Activated naive CD8-positive, alpha-beta T cell treated with anti-CD3 and anti-CD28 coated beads, Interleukin-2, amount 50 U/mL, for 24 hours (primary cell): ENCODE measurements around the gene STAT1.
A peak's percentile ranks its signal among the peaks of the same experiment; 100 is the strongest.

Experiments
- ATAC-seq: fragments of 150-1000 bp; cut with Tn5 transposase; one replicate; pipeline ENCODE4 v1.10.0; 2021
- DNase-seq: peaks from one replicate; pipeline ENCODE4 v3.0.0; 2021
- H3K27ac Mint-ChIP-seq: one replicate; pipeline ENCODE4 v1.8.0; 2021; ENCODE audit warnings: mild to moderate bottlenecking, mixed read lengths
- H3K27me3 Mint-ChIP-seq: one replicate; pipeline ENCODE4 v1.8.0; 2021; ENCODE audit warnings: mixed read lengths
- H3K36me3 Mint-ChIP-seq: one replicate; pipeline ENCODE4 v1.8.0; 2021; ENCODE audit warnings: low read depth, mixed read lengths
- H3K4me1 Mint-ChIP-seq: one replicate; pipeline ENCODE4 v1.8.0; 2021; ENCODE audit warnings: mixed read lengths
- H3K4me3 Mint-ChIP-seq: one replicate; pipeline ENCODE4 v1.8.0; 2021; ENCODE audit warnings: mild to moderate bottlenecking, moderate library complexity, mixed read lengths
- H3K9me3 Mint-ChIP-seq: one replicate; pipeline ENCODE4 v1.8.0; 2021; ENCODE audit warnings: mixed read lengths

STAT1 gene

GRCh38 chr2:191020221-191020741 lies 6.3 kb upstream of the STAT1 start:
- Mint-ChIP-seq H3K9me3 (peaks cover 11% of the 10 kb centered on the region), H3K4me1 (peaks cover 41% of the 10 kb centered on the region), H3K27ac (no peak overlapping the region), H3K27me3 (peaks cover 2% of the 10 kb centered on the region), H3K4me3 (no peak overlapping the region), H3K36me3 (peaks cover 6% of the 10 kb centered on the region)
- ATAC-seq (peak; percentile 66), DNase-seq (peak; percentile 94)

- DNase-seq (no peak), ATAC-seq (no peak)
- Mint-ChIP-seq H3K36me3 (peaks cover 4% of the 10 kb centered on the region), H3K9me3 (peaks cover 8% of the 10 kb centered on the region), H3K27me3 (peaks cover 2% of the 10 kb centered on the region), H3K27ac (peak overlapping the region; percentile 55), H3K4me1 (peaks cover 32% of the 10 kb centered on the region), H3K4me3 (no peak overlapping the region)
Observed at GRCh38 chr2:191019376-191019775, 5.4 kb upstream of the STAT1 start.

- DNase-seq (peak; percentile 41), ATAC-seq (no peak)
- Mint-ChIP-seq H3K36me3 (peaks cover 4% of the 10 kb centered on the region), H3K27ac (peak overlapping the region; percentile 55), H3K27me3 (peaks cover 2% of the 10 kb centered on the region), H3K4me1 (peaks cover 29% of the 10 kb centered on the region), H3K9me3 (peaks cover 8% of the 10 kb centered on the region), H3K4me3 (peak overlapping the region; percentile 1)
Observed at GRCh38 chr2:191018643-191019119, 4.7 kb upstream of the STAT1 start.

- DNase-seq (no peak), ATAC-seq (no peak)
- Mint-ChIP-seq H3K27me3 (peaks cover 2% of the 10 kb centered on the region), H3K4me3 (no peak overlapping the region), H3K4me1 (peaks cover 29% of the 10 kb centered on the region), H3K9me3 (peaks cover 8% of the 10 kb centered on the region), H3K36me3 (peaks cover 4% of the 10 kb centered on the region), H3K27ac (no peak overlapping the region)
Observed at GRCh38 chr2:191018048-191018447, 4.1 kb upstream of the STAT1 start.

- peaks cover 13% of the 10 kb centered on the region for H3K36me3 Mint-ChIP-seq
- H3K27me3 Mint-ChIP-seq = peaks cover 2% of the 10 kb centered on the region
- no peak overlapping the region for H3K27ac Mint-ChIP-seq
- DNase-seq (no peak), ATAC-seq (no peak)
- H3K9me3 Mint-ChIP-seq = peaks cover 8% of the 10 kb centered on the region
- H3K4me3 Mint-ChIP-seq = no peak overlapping the region
- peaks cover 42% of the 10 kb centered on the region for H3K4me1 Mint-ChIP-seq
Observed at GRCh38 chr2:191015831-191016230, 1.9 kb upstream of the STAT1 start.

- H3K4me1 Mint-ChIP-seq = peaks cover 45% of the 10 kb centered on the region
- ATAC-seq (no peak), DNase-seq (no peak)
- H3K27me3 Mint-ChIP-seq = peaks cover 2% of the 10 kb centered on the region
- no peak overlapping the region for H3K27ac Mint-ChIP-seq
- H3K9me3 Mint-ChIP-seq = peaks cover 8% of the 10 kb centered on the region
- H3K36me3 Mint-ChIP-seq = peaks cover 15% of the 10 kb centered on the region
- H3K4me3 Mint-ChIP-seq = no peak overlapping the region
Observed at GRCh38 chr2:191015239-191015638, 1.3 kb upstream of the STAT1 start.

- Mint-ChIP-seq H3K27me3 (no peaks in the 10 kb centered on the region), H3K4me3 (no peak overlapping the region), H3K36me3 (peaks cover 21% of the 10 kb centered on the region), H3K9me3 (peaks cover 8% of the 10 kb centered on the region), H3K27ac (no peak overlapping the region), H3K4me1 (peaks cover 46% of the 10 kb centered on the region)
- peak; percentile 6 for ATAC-seq
- no peak for DNase-seq
Observed at GRCh38 chr2:191014653-191015020, 666 bp upstream of the STAT1 start.

- DNase-seq (no peak), ATAC-seq (no peak)
- no peak overlapping the region for H3K27ac Mint-ChIP-seq
- no peaks in the 10 kb centered on the region for H3K27me3 Mint-ChIP-seq
- peaks cover 43% of the 10 kb centered on the region for H3K4me1 Mint-ChIP-seq
- peaks cover 8% of the 10 kb centered on the region for H3K9me3 Mint-ChIP-seq
- H3K36me3 Mint-ChIP-seq = peaks cover 29% of the 10 kb centered on the region
- H3K4me3 Mint-ChIP-seq = no peak overlapping the region
Observed at GRCh38 chr2:191013682-191013931, 364 bp downstream of the STAT1 start.

GRCh38 chr2:191012845-191013681 lies 908 bp downstream of the STAT1 start:
- ATAC-seq (peak; percentile 3), DNase-seq (no peak)
- peaks cover 43% of the 10 kb centered on the region for H3K4me1 Mint-ChIP-seq
- H3K27ac Mint-ChIP-seq = no peak overlapping the region
- H3K36me3 Mint-ChIP-seq = peaks cover 34% of the 10 kb centered on the region
- H3K9me3 Mint-ChIP-seq = peaks cover 8% of the 10 kb centered on the region
- H3K27me3 Mint-ChIP-seq = no peaks in the 10 kb centered on the region
- H3K4me3 Mint-ChIP-seq = no peak overlapping the region

GRCh38 chr2:191012346-191012745 lies 1.6 kb downstream of the STAT1 start:
- H3K9me3 Mint-ChIP-seq = peaks cover 8% of the 10 kb centered on the region
- H3K27ac Mint-ChIP-seq = no peak overlapping the region
- H3K4me1 Mint-ChIP-seq = peaks cover 46% of the 10 kb centered on the region
- no peak for DNase-seq
- no peak for ATAC-seq
- H3K27me3 Mint-ChIP-seq = no peaks in the 10 kb centered on the region
- H3K4me3 Mint-ChIP-seq = no peak overlapping the region
- peaks cover 42% of the 10 kb centered on the region for H3K36me3 Mint-ChIP-seq

- H3K27me3 Mint-ChIP-seq = no peaks in the 10 kb centered on the region
- peak; percentile 9 for ATAC-seq
- no peak overlapping the region for H3K27ac Mint-ChIP-seq
- H3K4me3 Mint-ChIP-seq = no peak overlapping the region
- peaks cover 9% of the 10 kb centered on the region for H3K9me3 Mint-ChIP-seq
- H3K4me1 Mint-ChIP-seq = peaks cover 49% of the 10 kb centered on the region
- H3K36me3 Mint-ChIP-seq = peaks cover 53% of the 10 kb centered on the region
- DNase-seq = no peak
Observed at GRCh38 chr2:191010887-191011885, 2.8 kb downstream of the STAT1 start.

GRCh38 chr2:191009541-191010374 lies 4.2 kb downstream of the STAT1 start:
- peaks cover 54% of the 10 kb centered on the region for H3K4me1 Mint-ChIP-seq
- ATAC-seq (no peak), DNase-seq (no peak)
- H3K36me3 Mint-ChIP-seq = peaks cover 64% of the 10 kb centered on the region
- no peaks in the 10 kb centered on the region for H3K27me3 Mint-ChIP-seq
- H3K9me3 Mint-ChIP-seq = peaks cover 10% of the 10 kb centered on the region
- H3K4me3 Mint-ChIP-seq = peak overlapping the region; percentile 60
- H3K27ac Mint-ChIP-seq = peak overlapping the region; percentile 51

- peaks cover 22% of the 10 kb centered on the region for H3K9me3 Mint-ChIP-seq
- peaks cover 78% of the 10 kb centered on the region for H3K36me3 Mint-ChIP-seq
- ATAC-seq (no peak), DNase-seq (no peak)
- no peaks in the 10 kb centered on the region for H3K27me3 Mint-ChIP-seq
- peak overlapping the region; percentile 2 for H3K27ac Mint-ChIP-seq
- no peak overlapping the region for H3K4me3 Mint-ChIP-seq
- peaks cover 62% of the 10 kb centered on the region for H3K4me1 Mint-ChIP-seq
Observed at GRCh38 chr2:191008286-191008685, 5.7 kb downstream of the STAT1 start.
